NCI-H128 (cell line): ENCODE measurements around the gene RPL38.

Source experiments
- DNase-seq: peaks from one replicate; lab custom pipeline; 2025; ENCODE audit not compliant: unreplicated experiment; lab: John Stamatoyannopoulos, UW

Gene RPL38

GRCh38 chr17:74224959-74225725 lies 21.7 kb downstream of the RPL38 start:
- no peak for DNase-seq

DNA sequence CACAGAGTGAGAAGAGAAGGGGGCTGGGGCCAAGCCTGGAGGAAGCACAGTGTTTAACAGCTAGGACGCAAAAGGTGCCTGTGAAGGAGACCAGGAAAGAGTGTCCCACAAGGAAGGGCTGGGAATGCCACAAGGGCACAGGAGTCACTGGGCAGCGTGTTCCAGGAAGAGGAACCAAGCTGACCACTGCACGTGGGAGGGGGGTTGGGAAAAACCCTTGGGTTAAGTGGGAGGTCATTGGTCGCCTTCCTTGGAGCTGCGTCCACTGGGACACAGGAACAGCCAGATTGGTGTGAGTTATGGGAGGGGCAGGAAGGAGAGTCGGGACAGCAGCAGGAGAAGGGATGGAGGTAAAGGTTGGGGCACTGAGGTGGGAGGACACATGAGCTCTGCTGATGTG lies 22.8 kb downstream of the RPL38 start:
- no peak for DNase-seq

- no peak for DNase-seq
These were observed 24.0 kb downstream of the RPL38 start for GRCh38 chr17:74227271-74228080.

GRCh38 chr17:74228306-74228978 lies 25.0 kb downstream of the RPL38 start:
- DNase-seq = no peak

GRCh38 chr17:74230896-74231295 lies 27.4 kb downstream of the RPL38 start:
- DNase-seq = no peak

DNA sequence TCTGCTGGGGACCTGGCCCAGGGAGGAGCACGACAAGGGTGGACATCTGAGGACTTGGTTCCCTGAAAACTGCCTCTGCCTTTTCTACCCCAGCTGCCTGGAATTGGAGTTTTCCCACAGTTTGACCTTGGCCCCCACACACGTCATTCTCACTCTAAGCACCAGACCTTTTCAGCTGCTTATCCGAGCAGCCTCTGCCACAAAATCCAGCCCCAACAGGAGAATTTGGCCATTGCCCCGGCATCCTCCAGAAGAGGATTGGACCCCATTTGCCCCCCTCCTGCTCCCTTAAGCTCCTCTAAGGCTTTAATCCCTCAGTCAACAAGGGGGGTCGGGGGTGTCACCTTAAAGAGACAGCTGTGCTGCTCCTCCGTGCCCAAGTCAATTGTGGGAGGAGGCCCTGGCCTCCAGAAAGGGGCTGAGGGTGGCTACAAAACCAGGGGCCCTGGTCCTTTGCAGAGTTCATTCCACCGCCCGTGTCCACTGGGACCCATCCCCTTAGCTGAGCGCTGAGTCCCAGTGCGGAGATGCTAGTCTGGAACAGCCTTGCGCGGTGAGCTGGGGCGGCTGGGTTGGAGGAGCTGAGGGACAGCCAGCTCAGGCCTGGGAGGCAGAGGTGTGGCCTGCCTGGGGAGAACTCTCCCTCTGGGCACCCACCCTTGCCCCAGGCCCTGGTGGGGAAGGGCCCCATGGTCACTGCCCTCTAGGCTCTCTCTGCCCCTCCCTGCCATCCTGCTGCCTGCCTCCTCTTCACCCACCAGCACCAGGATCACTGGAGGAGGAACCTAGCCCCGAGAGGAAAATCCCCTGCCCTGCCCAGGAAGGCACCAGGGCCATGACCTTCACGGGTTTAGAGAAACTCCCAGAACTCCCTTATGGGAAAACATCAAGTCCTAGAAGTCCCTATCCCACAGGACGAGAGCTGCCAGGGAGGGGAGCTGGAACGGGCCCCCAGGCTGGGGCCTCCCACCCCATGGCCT lies 28.7 kb downstream of the RPL38 start:
- DNase-seq = no peak

GRCh38 chr17:74233937-74234336 lies 30.5 kb downstream of the RPL38 start:
- DNase-seq = no peak

DNA sequence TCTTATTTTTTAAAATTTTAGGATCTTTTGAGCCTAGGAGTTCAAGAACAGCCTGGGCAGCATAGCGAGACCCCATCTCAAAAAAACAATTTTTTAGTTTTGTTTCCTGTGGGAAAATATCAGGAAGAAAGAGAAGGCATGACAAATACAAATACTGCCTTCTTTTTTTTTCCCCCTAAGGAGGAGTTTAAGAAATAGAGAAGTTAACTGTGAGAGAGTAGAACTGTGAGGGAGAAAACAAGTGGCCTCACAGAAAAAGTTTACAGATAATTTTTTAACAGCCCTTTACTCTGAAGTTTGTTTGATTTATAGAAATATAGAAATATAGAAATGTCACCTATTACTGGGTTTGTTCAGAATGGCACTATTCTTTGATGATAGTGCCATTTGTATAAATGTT lies 31.0 kb downstream of the RPL38 start:
- no peak for DNase-seq

DNA sequence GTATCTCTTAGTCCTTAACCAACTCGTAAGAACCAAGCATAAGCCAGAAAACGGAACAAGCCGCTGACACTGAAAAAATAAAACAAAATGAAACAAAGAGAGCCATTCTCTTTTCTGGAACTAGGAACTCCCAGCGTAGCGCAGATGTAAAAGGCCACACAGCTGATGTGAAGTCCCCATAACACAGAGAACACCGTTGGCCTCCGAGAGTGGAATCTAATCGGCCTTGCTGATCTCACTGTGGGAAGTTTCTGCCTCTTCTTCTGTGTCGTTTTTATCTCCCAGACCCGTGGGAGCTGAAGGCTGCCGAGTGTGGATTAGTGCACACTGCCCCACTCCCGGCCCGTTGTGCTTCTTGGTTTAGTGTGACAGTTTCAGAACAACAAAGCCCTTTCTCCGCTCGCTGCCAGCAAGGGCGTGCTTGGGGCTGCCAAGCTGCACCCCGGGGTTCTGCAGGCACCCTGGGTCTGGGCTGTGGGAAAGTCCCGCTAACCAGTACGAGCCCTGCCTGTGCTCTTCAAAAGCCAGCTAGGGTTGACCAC lies 31.6 kb downstream of the RPL38 start:
- no peak for DNase-seq

- no peak for DNase-seq
These were observed 32.5 kb downstream of the RPL38 start for GRCh38 chr17:74235911-74236371.

DNA sequence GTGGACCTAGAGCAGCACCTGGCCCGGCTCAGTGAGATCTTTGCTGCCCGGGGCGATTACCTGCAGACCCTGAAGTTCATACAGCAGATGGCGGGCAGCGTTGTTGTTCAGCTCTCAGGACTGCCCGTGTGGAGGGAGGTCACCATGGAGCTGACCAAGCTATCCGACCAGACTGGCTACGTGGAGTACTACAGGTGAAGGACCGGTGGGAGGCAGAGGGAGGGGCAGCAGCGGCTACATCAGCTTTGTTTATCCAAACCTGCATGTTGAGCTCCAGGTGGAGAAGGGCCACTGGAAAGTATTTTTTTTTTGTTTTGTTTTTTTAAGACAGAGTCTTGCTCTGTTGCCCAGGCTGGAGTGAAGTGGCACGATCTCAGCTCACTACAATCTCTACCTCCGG lies 33.8 kb downstream of the RPL38 start:
- no peak for DNase-seq

DNA sequence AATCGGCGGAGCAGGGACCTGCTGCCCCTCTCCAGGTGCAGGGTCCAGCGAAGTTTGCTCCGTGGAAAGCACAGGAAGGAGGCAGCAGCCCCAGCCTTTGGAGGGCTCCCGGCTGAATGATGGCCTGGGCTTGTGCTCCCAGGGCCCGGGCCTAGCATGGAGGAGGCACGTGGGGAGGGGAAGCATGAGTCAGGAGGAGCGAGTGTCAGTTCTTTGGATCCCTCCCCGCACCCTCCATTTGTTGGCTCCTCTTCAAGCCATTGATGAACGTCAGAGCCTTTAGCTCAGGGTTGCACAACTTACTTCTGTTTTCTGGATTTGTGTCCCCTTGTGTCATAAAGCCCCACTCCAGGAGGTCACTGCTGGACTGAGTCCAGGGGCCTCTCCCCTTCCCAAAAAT lies 35.7 kb downstream of the RPL38 start:
- no peak for DNase-seq

- DNase-seq = no peak
These were observed 37.2 kb downstream of the RPL38 start for GRCh38 chr17:74240618-74241205.

- DNase-seq = no peak
These were observed 38.0 kb downstream of the RPL38 start for GRCh38 chr17:74241431-74241830.

GRCh38 chr17:74241847-74242246 lies 38.4 kb downstream of the RPL38 start:
- DNase-seq = no peak

- no peak for DNase-seq
These were observed 39.7 kb downstream of the RPL38 start for GRCh38 chr17:74243013-74243755.

DNA sequence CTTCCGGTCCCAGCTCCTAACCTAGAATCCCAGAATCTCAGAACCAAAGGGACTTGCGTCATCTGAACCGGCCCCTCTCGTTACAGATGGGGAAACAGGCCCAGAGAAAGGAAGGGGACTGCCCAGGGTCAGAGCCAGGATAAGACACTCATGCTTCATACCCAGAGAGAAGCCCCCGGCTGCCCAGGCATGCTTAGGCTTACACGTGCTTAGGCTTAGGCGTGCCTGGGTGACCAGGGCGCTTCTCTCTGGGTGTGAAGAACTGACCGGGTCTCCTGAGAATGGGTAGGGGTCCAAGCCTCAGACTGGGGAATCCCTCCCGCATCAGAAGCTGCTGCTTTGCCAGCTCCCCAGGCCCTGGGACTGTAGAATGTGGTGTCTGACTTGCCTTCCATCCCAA lies 40.6 kb downstream of the RPL38 start:
- DNase-seq = no peak

DNA sequence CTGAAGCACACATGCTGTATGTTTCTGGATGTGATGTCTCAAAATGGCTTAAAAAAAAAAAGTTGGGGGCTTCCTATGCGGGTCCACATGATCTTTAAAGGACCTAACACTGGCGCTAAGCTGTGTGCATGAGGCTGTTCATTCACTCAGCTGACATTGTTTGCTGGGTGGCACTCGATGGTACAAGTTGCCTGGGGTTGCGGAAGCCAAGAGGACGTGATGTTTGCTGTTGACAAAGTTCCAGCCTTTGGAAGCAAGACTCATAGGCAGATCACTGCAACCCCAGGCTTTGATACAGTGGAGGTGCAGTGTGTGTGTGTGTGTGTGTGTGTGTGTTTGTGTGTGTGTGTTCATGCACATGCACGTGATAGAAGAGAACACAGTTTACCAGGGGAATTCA lies 41.1 kb downstream of the RPL38 start:
- DNase-seq = no peak

DNA sequence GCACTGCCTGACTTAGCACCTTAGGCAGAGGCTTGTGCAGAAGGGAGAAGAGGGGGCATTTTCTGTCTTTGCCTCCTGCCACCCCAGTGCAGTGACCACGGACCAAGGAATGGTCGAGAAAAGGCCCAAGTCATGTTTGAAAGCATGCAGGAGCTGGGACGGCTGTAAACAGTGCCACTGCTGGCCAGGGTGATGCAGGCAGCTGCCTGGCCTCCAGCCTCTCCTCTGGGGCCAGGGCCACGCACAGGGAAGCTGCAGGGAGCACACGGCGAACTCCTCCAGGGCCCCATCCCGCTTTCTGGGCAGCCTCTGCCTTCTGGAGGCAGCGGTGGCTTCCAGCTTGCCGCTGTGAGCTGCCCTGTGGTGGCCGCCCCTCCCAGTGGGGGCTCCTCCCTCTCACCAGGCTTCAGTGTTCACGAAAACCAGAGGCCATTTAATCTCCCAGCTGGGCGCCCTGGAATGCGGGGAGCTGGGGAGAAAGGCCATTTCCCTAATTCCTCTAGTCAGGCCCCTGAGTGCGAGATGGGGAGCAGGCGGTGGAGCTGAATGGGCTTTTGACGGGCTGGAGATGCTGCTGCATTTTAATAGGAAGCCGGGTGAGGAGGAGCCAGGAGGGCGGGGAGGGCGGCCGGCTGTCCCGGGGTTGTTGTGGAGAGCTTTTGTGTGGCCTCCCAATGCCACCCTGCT lies 41.8 kb downstream of the RPL38 start:
- DNase-seq = no peak
